Fibroblast of mammary gland (primary cell): ENCODE data around the gene USP48.

Experiments used
- DNase-seq: peaks from one replicate; pipeline ENCODE4 v3.0.0-alpha.2; 2010; ENCODE audit warnings: low read depth
- H3K4me3 ChIP-seq: 2 replicates; pipeline ENCODE4 v1.5.1; 2011; ENCODE audit warnings: low read depth, mild to moderate bottlenecking, low read length, moderate library complexity; ENCODE audit not compliant: control insufficient read depth
- CTCF ChIP-seq: conservative IDR thresholded peaks from 2 replicates; pipeline ENCODE4 v1.5.1; 2011; ENCODE audit warnings: low read depth, low read length, inconsistent platforms; ENCODE audit not compliant: control insufficient read depth, insufficient read depth

USP48 gene

GRCh38 chr1:21814981-21815582, 32.1 kb upstream of the USP48 start:
- no peak for TF ChIP-seq CTCF
- no peak for DNase-seq
- H3K4me3 ChIP-seq = no peak overlapping the region

GRCh38 chr1:21814241-21814918, 31.4 kb upstream of the USP48 start:
- peak overlapping the region; percentile 24 for H3K4me3 ChIP-seq
- DNase-seq = no peak
- TF ChIP-seq CTCF = peak; percentile 39

GRCh38 chr1:21813542-21813941, 30.6 kb upstream of the USP48 start:
- no peak for DNase-seq
- H3K4me3 ChIP-seq = no peak overlapping the region
- no peak for TF ChIP-seq CTCF

- TF ChIP-seq CTCF = no peak
- H3K4me3 ChIP-seq = no peak within 1 kb of the TSS
- DNase-seq = peak; percentile 43
Observed at GRCh38 chr1:21811875-21812305, 28.9 kb upstream of the USP48 start, which contains the start of gene LDLRAD2. LDLRAD2 (plus strand) TSS chr1:21812265; CDS start chr1:21812452, 187 bp downstream.

- DNase-seq = no peak
- TF ChIP-seq CTCF = no peak
- no peak overlapping the region for H3K4me3 ChIP-seq
Observed at GRCh38 chr1:21804536-21804935, 21.6 kb upstream of the USP48 start.

GRCh38 chr1:21801100-21801499, 18.2 kb upstream of the USP48 start:
- H3K4me3 ChIP-seq = no peak overlapping the region
- no peak for TF ChIP-seq CTCF
- peak; percentile 66 for DNase-seq
